Neural cell (in vitro differentiated cells): ENCODE measurements around the gene LCT. TPM values are rescaled to one million over a fixed set of nuclear protein-coding genes. Genes with fewer than 3 reads are reported as not detected.

Experiments used
- H2AFZ ChIP-seq: fragments of 200-600, 300-800 bp; sonication (generic), shearing (Covaris generic); 2 replicates; pipeline ENCODE4 v1.6.0; 2014; ENCODE audit warnings: low read depth, mild to moderate bottlenecking, antibody characterized with exemption, low read length, moderate library complexity
- H3F3A ChIP-seq: fragments of 200-600 bp; shearing (Covaris generic); 2 replicates; pipeline ENCODE4 v1.6.1; 2016; ENCODE audit warnings: mild to moderate bottlenecking, moderate library complexity, mixed read lengths, antibody characterized with exemption, low read length; ENCODE audit not compliant: insufficient read depth, poor library complexity, severe bottlenecking
- H3K27ac ChIP-seq: fragments of 200-600, 300-800 bp; sonication (generic), shearing (Covaris generic); 2 replicates; pipeline ENCODE4 v1.5.1; 2014; ENCODE audit warnings: mild to moderate bottlenecking, low read length, moderate library complexity
- H3K27me3 ChIP-seq: fragments of 300-800, 200-600 bp; sonication (generic), shearing (Covaris generic); 2 replicates; pipeline ENCODE4 v1.6.0; 2014; ENCODE audit warnings: mild to moderate bottlenecking, low read depth, low read length, moderate library complexity; ENCODE audit not compliant: insufficient read depth
- H3K36me3 ChIP-seq: fragments of 300-800, 200-600 bp; sonication (generic), shearing (Covaris generic); 2 replicates; pipeline ENCODE4 v1.5.1; 2014; ENCODE audit warnings: mild to moderate bottlenecking, antibody characterized with exemption, low read length, moderate library complexity; ENCODE audit not compliant: insufficient read depth
- H3K4me2 ChIP-seq: fragments of 300-800, 200-600 bp; sonication (generic), shearing (Covaris generic); 2 replicates; pipeline ENCODE4 v1.6.0; 2014; ENCODE audit warnings: mild to moderate bottlenecking, low read length
- H3K4me3 ChIP-seq: fragments of 300-800, 200-600 bp; sonication (generic), shearing (Covaris generic); 2 replicates; pipeline ENCODE4 v1.5.1; 2014; ENCODE audit warnings: mild to moderate bottlenecking, low read length, moderate library complexity
- H3K79me2 ChIP-seq: fragments of 200-600 bp; shearing (Covaris generic); replicated peaks from 2 replicates; pipeline ENCODE4 v1.6.0; 2014; ENCODE audit warnings: mild to moderate bottlenecking, low read length, moderate library complexity; ENCODE audit not compliant: insufficient read depth
- H3K9ac ChIP-seq: fragments of 300-800, 200-600 bp; sonication (generic), shearing (Covaris generic); 2 replicates; pipeline ENCODE4 v1.6.1; 2016; ENCODE audit warnings: mild to moderate bottlenecking, low read length, mixed read lengths
- H3K9me2 ChIP-seq: fragments of 200-600 bp; shearing (Covaris generic); 2 replicates; pipeline ENCODE4 v1.6.1; 2016; ENCODE audit warnings: mild to moderate bottlenecking, low read length, mixed read lengths; ENCODE audit not compliant: insufficient read depth
- H3K9me3 ChIP-seq: fragments of 200-600, 300-800 bp; sonication (generic), shearing (Covaris generic); 2 replicates; pipeline ENCODE4 v1.6.1; 2016; ENCODE audit warnings: mild to moderate bottlenecking, mixed run types, low read length, moderate library complexity, mixed read lengths
- H4K20me1 ChIP-seq: fragments of 200-600 bp; shearing (Covaris generic); 2 replicates; pipeline ENCODE4 v1.6.1; 2016; ENCODE audit warnings: mild to moderate bottlenecking, mixed run types; ENCODE audit not compliant: insufficient read depth
- CTCF ChIP-seq: fragments of 450-650 bp; IDR thresholded peaks from 2 replicates; pipeline ENCODE4 v1.5.1; 2014; ENCODE audit warnings: antibody characterized with exemption, mild to moderate bottlenecking, moderate library complexity; ENCODE audit not compliant: poor library complexity, severe bottlenecking
- EP300 ChIP-seq: fragments of 450-650 bp; conservative IDR thresholded peaks from 2 replicates; pipeline ENCODE4 v1.6.1; 2014; ENCODE audit warnings: antibody characterized with exemption, mild to moderate bottlenecking, moderate library complexity; ENCODE audit not compliant: poor library complexity, severe bottlenecking
- EZH2 ChIP-seq: fragments of 200-600, 300-800 bp; shearing (Covaris generic), sonication (generic); IDR thresholded peaks from 2 replicates; pipeline ENCODE4 v1.6.1; 2014; ENCODE audit warnings: antibody characterized with exemption, low read length, borderline replicate concordance, mild to moderate bottlenecking; ENCODE audit not compliant: insufficient read depth, poor library complexity, severe bottlenecking
- MXI1 ChIP-seq: fragments of 450-650 bp; conservative IDR thresholded peaks from 2 replicates; pipeline ENCODE4 v1.6.1; 2014; ENCODE audit warnings: antibody characterized with exemption, mild to moderate bottlenecking; ENCODE audit not compliant: poor library complexity, severe bottlenecking
- POLR2AphosphoS5 ChIP-seq: IDR thresholded peaks from 2 replicates; pipeline ENCODE4 v1.6.1; 2012
- RAD21 ChIP-seq: fragments of 450-650 bp; conservative IDR thresholded peaks from 2 replicates; pipeline ENCODE4 v1.6.1; 2014; ENCODE audit warnings: antibody characterized with exemption, mild to moderate bottlenecking, moderate library complexity
- REST ChIP-seq: IDR thresholded peaks from 2 replicates; pipeline ENCODE4 v1.6.1; 2012; ENCODE audit warnings: borderline replicate concordance
- SMC3 ChIP-seq: fragments of 450-650 bp; conservative IDR thresholded peaks from 2 replicates; pipeline ENCODE4 v1.6.1; 2014; ENCODE audit warnings: antibody characterized with exemption, mild to moderate bottlenecking, moderate library complexity; ENCODE audit not compliant: poor library complexity
- TAF1 ChIP-seq: IDR thresholded peaks from 2 replicates; pipeline ENCODE4 v1.6.1; 2012; ENCODE audit warnings: low read depth
- polyA plus RNA-seq: library from polyadenylated mRNA; depleted of rRNA; stranded (reverse); fragments of >200 nt; gene quantifications from 2 replicates; pipeline ENCODE4 v1.2.3, GENCODE V29; 2014

LCT gene
- polyA plus RNA-seq, 1 donor from 2014 or later: not detected

GRCh38 chr2:135762022-135762421 is 75.0 kb downstream of the LCT start:
- TF ChIP-seq REST (no peak), MXI1 (no peak), CTCF (no peak), EP300 (no peak), SMC3 (no peak), RAD21 (no peak), EZH2 (no peak), POLR2AphosphoS5 (no peak), TAF1 (no peak)
- Histone ChIP-seq H3K27me3 (no peaks in the 10 kb centered on the region), H3K9me2 (no peaks in the 10 kb centered on the region), H2AFZ (no peak overlapping the region), H3F3A (no peaks in the 10 kb centered on the region), H3K4me2 (no peak overlapping the region), H3K9ac (no peak overlapping the region), H4K20me1 (no peaks in the 10 kb centered on the region), H3K4me3 (no peak overlapping the region), H3K36me3 (peaks cover 20% of the 10 kb centered on the region), H3K27ac (no peak overlapping the region), H3K9me3 (no peaks in the 10 kb centered on the region), H3K79me2 (peaks cover 16% of the 10 kb centered on the region)

- H2AFZ ChIP-seq: no peak overlapping the region
- no peak for TF ChIP-seq TAF1
- TF ChIP-seq EZH2: no peak
- no peak for TF ChIP-seq CTCF
- no peak for TF ChIP-seq MXI1
- no peak for TF ChIP-seq SMC3
- TF ChIP-seq RAD21: no peak
- TF ChIP-seq POLR2AphosphoS5: no peak
- no peak for TF ChIP-seq EP300
- no peak for TF ChIP-seq REST
- H3K36me3 ChIP-seq: peaks cover 30% of the 10 kb centered on the region
- H3K27me3 ChIP-seq: no peaks in the 10 kb centered on the region
- H4K20me1 ChIP-seq: no peaks in the 10 kb centered on the region
- H3K4me3 ChIP-seq: no peak overlapping the region
- H3F3A ChIP-seq: no peaks in the 10 kb centered on the region
- no peak overlapping the region for H3K27ac ChIP-seq
- H3K79me2 ChIP-seq: peaks cover 13% of the 10 kb centered on the region
- no peaks in the 10 kb centered on the region for H3K9me3 ChIP-seq
- H3K9ac ChIP-seq: no peak overlapping the region
- H3K9me2 ChIP-seq: no peaks in the 10 kb centered on the region
- H3K4me2 ChIP-seq: no peak overlapping the region
Observed at GRCh38 chr2:135756692-135757091, 80.3 kb downstream of the LCT start.
